Endometrial microvascular endothelial cells (primary cell): Measurements from ENCODE around the gene POLD2. TPM values are rescaled to one million over a fixed set of nuclear protein-coding genes. Genes with fewer than 3 reads are reported as not detected.

Source experiments
- in situ Hi-C: cut with HindIII; loops from 2 replicates; pipeline ENCODE4 v1.10.0; 2017; ENCODE audit warnings: low sequenced_read_pairs, low pct_unique_long_range_greater_than_20kb; ENCODE audit errors: inconsistent ontology term
- total RNA-seq: library from RNA; depleted of rRNA; stranded (reverse); fragments of >200 nt; gene quantifications from one replicate; pipeline ENCODE4 v1.2.3, GENCODE V29; 2015; ENCODE audit errors: inconsistent ontology term

Gene POLD2
- total RNA-seq, 1 donor from 2014 or later: 102 TPM

DNA sequence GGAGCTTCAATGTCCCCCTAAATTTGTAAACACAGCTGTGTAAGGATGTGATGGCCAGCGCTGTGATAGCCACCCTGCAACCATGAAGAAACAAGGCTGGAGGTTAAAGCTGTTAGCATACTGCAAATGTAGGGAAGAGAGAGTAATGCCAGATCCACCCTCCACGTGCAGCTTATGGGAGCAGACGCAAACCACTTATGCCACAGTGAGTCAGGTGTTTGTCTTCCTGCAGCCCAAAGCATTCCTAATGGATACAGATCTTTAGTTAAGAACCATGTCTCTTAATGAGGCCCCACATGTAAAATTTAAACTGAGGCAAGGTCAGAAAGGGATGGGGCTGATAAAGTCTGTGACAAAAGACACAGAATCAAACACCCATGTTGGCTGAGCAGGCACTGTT, 31.4 kb upstream of the POLD2 start:
- in situ Hi-C loops: no loop called here

DNA sequence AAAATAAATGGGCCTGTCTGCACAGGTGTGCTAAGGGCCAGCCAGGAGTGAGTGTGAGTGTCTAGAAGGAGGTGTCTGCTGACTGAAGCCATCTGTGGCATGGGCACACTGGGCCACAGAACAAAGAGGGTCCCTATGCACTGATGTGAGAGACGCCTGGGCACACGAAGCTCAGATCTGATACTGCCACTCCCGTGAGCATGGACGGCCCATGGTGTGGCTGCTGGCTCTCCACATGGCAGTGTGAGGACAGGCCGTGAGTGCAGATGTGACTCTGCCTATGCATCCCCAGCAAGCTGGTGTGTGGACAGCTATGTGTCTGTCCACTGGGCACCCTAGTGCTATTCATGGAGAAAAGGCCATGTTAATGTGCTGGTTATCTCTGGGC, 30.6 kb upstream of the POLD2 start:
- in situ Hi-C loops: no loop called here

DNA sequence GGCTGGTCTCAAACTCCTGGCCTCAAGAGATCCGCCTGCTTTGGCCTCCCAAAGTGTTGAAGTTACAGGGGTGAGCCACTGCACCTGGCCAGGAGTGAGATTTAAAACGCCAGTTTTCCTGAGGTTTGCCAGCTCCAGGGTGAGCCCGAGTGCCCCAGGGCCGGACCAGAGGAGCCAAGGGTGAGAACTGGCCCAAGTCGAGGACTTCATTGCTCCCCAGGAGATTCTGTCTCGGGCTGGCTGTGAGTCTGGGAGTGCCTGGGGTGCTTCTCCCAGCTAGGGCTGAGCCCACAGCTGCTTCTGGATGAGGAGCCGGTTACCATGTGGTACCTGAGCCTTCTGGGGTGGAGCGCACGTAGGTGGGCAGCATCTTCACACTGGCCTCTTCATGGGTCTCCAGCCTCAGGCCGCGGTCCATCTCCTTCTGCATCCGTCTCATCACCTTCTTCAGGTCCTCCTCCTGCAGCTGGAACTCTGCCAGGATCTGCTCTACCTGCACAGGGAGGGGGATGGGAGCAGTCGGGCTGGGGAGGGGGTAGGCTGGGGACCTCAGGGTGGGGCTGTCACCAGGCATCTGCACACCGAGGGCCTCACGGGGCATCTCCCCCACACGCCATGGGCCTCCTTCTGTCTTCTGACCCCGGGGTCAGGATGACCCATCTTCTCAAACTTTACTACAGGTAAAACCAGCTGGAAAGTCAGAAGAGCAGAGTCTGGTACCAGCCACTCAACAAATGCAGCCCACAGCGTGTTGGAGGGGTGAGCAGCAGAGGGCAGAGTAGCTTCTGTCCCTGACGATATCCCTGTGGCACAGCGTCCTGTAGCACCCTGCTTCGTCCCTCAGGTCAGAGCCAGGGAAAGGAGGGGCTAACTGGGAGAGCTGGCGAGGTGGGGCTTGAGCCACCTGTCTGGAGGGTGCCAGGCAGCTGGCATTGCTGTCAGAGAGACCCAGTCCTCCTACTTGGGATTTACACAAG, 29.9 kb upstream of the POLD2 start:
- in situ Hi-C loops: no loop called here

DNA sequence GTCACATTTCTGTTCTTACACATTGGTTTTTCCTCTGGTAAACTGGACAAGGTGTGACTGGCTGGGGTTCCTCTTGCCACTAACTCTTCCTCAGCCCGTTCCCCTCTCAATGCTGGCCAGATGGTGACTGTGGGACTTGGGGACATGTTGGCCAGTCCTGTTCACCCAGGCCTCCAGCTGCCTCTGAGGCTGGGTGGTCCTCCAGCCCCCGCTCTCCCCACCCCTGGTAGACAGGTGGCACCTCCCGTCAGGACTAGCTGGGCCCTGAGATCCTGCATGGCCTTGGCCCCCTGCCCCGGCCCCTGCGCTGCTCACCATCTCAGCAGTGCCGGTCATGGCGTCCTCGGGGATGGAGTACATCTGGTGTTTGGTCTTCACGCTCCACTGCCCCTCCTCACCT, 28.6 kb upstream of the POLD2 start:
- in situ Hi-C loops: no loop called here

DNA sequence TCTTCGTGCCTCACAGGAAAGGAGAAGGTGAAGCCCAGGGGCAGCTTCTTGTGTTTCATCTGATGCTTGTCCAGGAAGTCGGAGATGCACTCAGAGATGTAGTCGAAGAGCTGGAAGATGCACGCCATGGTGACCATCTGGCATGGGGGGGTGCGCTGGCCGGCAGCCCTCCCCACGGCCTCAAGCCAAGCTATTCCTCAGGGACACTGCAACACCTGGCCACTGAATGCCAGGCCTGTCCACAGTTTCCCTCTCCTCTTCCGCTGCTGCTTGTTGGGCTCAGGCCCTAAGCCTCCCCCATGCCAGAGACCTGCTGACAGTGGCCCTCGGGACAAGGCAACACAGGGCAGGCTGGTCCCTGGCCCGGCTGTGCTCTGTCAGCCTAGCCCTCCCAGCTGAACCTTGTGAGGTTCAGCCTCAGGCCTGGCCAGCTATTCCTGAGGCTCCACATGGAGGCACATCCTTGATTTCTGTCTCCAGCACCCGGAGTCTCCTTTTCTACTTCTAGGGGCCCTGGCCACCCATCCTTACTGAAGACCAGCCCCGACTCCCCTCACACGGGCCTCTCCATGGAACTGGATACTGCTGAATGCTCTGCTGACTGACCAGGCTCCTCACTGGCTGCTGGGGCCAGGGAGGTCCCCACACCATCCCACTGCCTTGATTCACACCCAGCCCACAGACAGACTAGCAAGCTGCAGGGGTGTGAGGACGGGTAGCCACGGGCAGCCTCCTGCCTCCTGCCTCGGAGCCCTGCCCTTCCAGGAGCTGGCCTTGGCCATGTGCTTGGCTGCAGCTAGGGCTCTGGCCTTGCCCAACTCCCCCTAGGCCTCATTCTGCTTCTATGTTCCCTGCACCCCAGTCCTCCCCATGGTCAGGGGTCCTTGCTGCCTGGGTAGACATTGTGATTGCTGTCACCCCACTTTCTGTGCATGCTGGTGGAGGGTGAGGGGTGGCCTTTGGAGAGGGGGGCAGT, 27.9 kb upstream of the POLD2 start:
- in situ Hi-C loops: no loop called here

DNA sequence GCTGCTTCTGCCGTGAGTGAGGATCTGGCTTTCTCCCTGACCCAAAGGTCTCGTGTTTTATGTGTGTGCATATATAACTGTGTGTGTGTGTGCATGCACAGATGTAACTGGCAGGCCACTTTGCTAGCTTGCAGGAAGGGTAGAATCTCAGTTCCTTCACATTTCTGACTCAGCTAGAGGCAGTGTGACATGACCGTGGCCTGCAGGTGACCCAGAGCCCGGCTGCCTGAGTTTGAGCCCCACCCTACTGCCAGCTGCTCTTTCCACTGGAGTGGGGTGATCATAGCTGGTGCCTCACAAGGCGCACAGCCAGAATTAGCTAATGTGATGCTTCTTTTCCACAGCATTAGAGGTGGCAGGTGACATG, 27.1 kb upstream of the POLD2 start:
- in situ Hi-C loops: no loop called here

DNA sequence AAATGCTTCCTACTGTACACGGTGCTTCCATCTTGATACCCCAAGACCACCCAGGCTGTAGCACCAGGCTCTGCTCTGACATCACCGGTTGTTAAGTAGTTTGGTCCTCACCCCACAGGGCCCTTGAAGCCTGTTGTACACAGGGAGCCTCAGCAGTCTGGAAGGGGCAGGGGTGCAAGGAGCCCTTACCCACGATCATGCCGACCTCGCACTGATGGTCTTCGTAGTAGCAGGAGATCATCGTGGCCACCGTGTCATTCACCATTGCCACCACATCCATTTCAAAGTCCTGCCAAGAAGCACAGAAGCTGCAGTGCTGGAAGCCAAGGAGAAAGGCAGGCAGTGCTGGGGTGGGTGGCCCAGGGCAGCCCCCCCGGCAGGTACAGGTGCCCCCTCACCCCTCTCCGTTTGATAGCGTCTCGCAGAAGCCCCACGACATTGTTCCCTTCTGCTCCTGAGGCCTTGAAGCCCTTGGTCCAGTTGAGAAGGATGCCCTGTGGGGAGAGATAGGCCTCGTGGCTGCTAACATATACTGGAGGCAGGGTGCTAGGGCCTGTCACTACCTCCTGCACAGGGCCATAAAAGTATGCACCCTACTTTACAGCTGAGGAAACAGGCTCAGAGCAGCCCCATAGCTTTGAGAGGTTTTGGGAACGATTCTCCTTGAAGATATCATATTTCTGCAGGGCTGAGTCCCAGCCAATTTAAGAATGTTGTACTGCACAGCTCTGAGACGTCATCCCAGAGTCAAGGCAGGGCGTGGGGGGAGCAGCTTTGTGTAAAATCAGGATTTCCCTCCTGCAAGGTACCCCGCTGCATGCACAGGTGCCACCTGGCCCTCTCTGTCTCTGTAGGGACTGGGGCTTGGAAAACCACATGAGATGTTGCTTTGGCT, 26.5 kb upstream of the POLD2 start:
- in situ Hi-C loops: no loop called here

DNA sequence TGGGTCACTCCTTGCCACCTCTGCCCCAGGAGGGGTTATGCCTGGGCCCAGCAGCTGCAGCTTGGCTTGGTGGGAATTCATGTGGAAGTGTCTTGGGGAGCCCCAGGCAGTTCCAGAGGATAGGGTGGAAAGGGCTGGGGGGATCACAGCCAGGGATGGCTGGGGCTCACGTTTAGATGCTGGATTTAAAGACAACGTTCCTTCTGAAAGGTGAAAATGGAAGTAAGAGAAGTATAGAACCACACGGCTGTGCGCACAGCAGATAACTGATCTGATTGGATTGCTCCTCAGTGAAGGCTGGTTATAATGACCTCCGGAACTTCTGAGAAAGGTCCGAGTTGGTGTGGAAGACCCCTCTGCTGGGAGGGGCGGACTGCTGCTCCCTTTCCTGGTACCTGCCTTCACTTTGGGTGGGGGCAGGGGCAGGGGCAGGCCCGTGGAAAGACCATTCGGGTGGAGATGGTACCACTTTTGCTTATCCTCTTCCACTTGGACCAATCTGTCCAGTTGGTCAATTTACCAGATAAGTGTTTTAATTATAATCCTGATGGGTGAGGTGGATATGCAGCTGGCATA, 25.7 kb upstream of the POLD2 start:
- in situ Hi-C loops: no loop called here

DNA sequence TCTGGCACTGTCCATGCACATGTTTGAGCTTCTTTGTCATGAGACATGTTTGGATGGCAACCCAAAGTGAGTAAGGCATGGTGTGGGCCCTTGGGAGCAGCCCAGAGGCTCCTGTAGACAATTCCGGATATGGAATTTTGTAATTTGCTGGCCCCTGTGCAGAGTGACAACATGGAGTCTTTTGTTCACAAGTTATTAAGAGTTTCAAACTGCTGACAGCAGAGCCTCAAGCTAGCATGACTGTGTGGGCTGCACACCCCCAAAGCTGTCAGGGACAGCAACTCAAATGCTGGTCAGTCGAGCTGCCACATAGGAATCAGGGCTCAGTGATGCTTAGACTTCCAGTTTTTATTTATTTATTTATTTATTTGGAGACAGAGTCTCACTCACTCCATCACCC, 24.8 kb upstream of the POLD2 start:
- in situ Hi-C loops: no loop called here

DNA sequence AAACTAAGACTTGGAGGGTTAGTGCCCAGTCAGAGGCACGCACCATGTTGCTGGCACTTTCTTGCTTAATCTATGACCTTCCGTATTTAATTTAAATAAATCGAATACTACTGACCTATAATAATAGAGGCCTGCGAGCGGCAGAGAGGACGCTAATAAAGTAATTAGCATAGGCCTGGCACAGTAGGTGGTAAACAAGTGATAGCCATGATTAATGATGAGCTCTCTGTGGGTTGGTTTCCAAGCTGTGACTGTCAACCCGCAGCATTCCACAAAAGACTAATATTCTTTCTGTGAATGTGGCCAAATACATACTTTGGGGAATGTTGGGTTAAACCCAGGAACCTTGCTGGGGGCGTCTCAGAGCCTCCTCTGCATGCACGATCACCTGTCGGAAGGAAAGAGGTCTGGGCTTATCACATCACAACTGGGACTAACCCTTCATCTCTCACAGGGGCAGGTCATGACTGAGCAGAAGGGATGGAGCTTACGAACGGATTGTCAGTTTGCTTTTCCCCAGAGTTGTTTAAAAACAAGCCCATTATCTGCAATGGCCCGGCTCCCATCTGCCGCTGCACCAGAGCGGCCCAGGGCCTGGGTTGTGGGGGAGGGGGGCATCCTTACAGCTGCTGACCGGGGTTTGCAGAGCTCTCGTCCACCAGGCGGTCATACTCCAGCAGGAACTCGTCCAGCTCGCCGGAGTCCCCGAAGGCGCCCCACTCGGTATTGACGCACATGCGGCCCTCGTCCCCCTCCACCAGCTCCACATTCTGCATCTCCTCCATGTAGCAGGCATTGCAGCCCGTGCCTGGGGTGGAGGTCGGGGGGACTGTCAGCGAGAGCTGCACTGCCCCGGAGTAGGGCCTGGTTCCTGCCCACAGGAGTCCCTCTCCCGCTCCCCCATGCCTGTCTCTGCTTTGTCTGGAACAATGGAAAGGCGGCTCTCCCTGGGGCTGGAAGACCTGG, 24.0 kb upstream of the POLD2 start:
- in situ Hi-C loops: no loop called here

DNA sequence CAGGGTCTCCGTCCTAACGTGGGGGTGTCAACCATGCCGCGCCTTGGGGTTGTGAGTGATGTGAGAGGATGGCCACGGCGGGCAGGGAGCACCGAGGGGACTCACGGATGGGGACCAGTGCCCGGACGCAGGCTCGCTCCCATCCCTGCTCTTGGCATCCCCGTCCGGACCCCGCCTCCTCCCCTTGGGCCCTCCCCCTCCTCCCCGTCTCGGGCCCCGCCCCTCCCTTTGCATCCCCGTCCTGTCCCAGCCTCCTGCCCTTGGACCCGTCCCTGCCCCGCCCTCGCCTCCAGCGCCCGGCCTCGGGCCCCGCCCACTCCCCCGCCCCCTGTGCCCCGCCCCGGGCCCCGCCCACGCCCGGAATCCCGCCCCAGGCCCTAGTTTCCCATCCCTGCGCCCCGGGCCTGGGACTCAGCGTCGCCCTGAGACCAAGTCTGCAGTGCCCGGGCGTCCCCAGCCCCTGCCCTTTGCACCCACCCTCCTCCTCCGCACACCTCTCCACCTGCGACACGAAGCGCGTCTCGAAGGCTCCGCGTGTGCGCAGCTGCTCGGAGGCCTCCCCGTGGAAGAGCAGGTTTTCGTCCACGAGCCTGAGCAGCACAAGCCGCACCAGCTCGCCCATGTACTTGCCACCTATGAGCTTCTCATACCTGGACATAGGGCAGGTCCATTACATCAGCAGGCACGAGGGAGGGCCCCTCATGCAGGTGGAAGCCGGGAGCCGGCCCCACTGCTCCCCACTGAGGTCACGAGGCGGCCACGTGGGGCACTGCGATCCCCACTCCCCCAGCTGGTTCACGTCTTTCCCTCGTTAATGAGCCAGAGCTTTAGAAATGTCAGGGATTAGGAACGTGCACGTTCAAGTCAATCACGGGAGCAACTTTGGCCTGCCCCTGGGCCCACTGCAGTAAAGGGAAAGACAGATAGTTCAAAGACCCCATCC, 22.9 kb upstream of the POLD2 start:
- in situ Hi-C loops: no loop called here

DNA sequence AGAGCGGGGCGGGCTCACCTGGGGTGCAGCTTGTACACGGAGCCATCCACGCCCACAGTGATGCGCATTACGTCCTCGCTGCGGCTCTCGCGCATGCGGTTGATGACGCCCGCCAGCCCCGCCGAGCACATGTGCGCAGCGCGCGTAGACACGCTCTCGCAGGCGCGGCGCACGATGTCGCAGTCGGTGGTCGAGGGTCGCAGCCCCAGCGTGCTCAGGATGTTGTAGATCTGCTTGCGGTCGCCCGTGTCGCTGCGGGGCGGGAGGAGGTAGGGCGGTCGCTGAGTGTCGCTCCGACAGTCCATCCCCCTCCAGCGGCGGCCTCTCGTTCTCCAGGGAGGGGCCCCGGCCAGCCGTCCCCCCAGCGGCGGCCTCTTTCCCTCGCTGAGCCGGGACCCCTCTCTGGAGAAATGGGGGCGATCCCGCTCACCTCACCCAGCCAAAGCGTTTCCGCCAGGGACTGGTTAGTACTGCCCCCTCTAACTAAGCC, 22.2 kb upstream of the POLD2 start:
- in situ Hi-C loops: no loop called here

DNA sequence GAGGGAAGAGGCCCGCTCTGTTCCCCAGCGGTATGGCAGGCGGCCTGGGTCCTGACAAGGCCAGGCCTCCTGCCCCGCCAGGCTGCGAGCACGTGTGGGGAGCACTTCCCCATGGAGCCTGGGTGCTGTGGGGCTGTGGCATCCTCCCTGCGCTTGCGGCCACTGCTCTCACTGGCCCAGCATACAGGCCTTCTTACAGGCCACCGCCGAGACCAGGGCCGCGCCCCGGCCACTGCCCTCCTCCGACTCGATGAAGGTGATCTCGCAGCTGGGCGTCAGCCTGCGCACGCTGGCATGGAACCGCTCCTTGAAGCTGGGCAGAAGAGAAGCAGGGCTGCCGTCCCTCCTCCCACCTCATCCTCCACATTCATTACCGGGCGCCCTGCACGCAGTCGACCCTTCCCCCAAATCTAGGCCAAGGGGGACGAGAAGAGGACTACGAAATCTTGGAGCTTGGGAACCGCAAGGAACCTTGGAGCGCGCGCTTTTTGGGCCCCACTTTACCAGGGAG, 21.7 kb upstream of the POLD2 start:
- in situ Hi-C loops: no loop called here

DNA sequence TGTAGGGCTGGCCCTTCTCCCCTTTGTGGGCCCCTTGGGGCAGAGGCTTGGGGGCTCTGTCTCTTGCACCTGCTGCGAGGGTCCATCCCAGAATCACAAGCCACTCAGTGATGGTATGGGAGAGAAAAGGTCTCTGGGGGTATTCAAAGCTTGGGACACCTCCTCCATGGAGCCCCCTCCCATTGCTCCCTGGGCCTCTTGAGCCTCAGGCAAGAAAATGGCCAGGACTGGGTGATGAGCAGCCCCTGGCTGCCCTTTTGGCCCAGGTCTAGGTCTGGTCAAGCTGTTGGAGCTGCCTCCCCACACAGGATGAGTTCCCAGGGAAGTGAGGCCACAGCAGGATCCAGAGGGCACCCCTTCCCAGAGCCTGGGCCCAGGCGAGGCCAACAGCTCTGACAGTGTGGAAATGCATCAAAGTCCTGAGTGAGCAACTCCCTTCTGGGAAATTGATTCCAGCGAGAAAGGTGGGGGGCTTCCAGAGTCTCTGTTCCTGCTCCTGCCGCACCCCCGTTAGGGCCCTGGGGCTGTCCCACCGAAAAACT, 21.1 kb upstream of the POLD2 start:
- in situ Hi-C loops: no loop called here

DNA sequence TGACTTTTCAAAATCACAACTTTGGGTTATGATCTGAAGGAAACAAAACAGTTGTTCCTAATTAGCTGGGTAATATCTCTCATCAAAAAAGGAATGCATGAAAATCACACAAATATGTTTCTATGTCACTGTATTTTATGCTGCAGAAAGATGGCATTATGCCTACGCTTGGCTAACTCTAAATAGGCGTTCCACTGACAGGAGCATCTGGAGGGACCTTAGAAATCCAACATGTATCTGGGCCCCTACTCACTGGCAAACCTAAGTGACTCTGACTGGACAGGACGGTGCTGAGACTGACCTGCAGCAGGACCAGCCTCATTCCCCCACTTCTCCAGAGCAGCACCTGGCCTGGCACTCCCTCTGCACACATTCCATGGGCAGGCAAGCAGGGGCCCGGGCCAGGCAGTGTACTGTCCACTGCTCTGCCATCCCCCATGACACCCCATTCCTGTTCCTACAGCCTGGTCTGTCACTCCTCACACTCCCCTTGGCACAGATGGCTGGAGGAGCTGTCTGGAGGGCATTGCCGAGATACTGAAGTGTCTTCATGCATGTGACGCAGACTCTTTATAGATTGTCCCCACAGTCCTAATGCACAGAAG, 20.4 kb upstream of the POLD2 start:
- in situ Hi-C loops: no loop called here
